Neural cell (in vitro differentiated cells): ENCODE measurements around the gene FN3K.

Experiments used
- CTCF ChIP-seq: fragments of 450-650 bp; IDR thresholded peaks from 2 replicates; pipeline ENCODE4 v1.5.1; 2014; ENCODE audit warnings: antibody characterized with exemption, mild to moderate bottlenecking, moderate library complexity; ENCODE audit not compliant: poor library complexity, severe bottlenecking
- POLR2AphosphoS5 ChIP-seq: IDR thresholded peaks from 2 replicates; pipeline ENCODE4 v1.6.1; 2012

GRCh38 chr17:82787081-82787848 is 51.9 kb downstream of the FN3K start:
- TF ChIP-seq CTCF (no peak), POLR2AphosphoS5 (no peak)
